Liver (tissue), 9 donors: ENCODE data around the gene PTCRA. TPM values are rescaled to one million over a fixed set of nuclear protein-coding genes. Genes with fewer than 3 reads are reported as not detected.
A peak's percentile ranks its signal among the peaks of the same experiment; 100 is the strongest.

Experiments used
- DNase-seq: peaks from one replicate; pipeline ENCODE4 v3.0.0-alpha.2; 2017; ENCODE audit warnings: low spot score
- H3K27ac ChIP-seq, 2 donors: one replicate each; pipeline ENCODE4 v1.7.0; 2013; ENCODE audit warnings: inconsistent platforms in 2 of 2, low read length in 2 of 2, control low read depth in 1 of 2, low read depth in 1 of 2, mild to moderate bottlenecking in 1 of 2
- H3K27me3 ChIP-seq, 4 donors: one replicate each; pipeline versions ENCODE4 v1.6.1 to v1.7.0; 2013; ENCODE audit warnings: low read length in 3 of 4, inconsistent platforms in 1 of 4, mild to moderate bottlenecking in 1 of 4, moderate library complexity in 1 of 4; ENCODE audit not compliant: control insufficient read depth in 4 of 4, insufficient read depth in 4 of 4
- H3K36me3 ChIP-seq, 4 donors: one replicate each; pipeline versions ENCODE4 v1.6.1 to v1.7.0; 2013; ENCODE audit warnings: low read length in 3 of 4, mild to moderate bottlenecking in 3 of 4, low read depth in 1 of 4, moderate library complexity in 1 of 4; ENCODE audit not compliant: control insufficient read depth in 4 of 4, insufficient read depth in 3 of 4
- H3K4me1 ChIP-seq, 4 donors: one replicate each; pipeline versions ENCODE4 v1.6.1 to v1.7.0; 2013; ENCODE audit warnings: low read length in 3 of 4, mild to moderate bottlenecking in 3 of 4, moderate library complexity in 1 of 4; ENCODE audit not compliant: control insufficient read depth in 4 of 4, insufficient read depth in 4 of 4
- H3K4me3 ChIP-seq, 3 donors: one replicate each; pipeline versions ENCODE4 v1.6.1 to v1.7.0; 2013; ENCODE audit warnings: low read length in 3 of 3, control low read depth in 1 of 3, low read depth in 1 of 3, mild to moderate bottlenecking in 1 of 3
- H3K9ac ChIP-seq, 2 donors: one replicate each; pipeline ENCODE4 v1.7.0; 2013; ENCODE audit warnings: low read length in 2 of 2, mild to moderate bottlenecking in 2 of 2, moderate library complexity in 2 of 2, control low read depth in 1 of 2, low read depth in 1 of 2
- H3K9me3 ChIP-seq, 4 donors: one replicate each; pipeline versions ENCODE4 v1.6.1 to v1.7.0; 2013; ENCODE audit warnings: low read length in 3 of 4; ENCODE audit not compliant: control insufficient read depth in 4 of 4
- ATF3 ChIP-seq: IDR thresholded peaks from 2 replicates; pipeline ENCODE4 v1.6.1; 2016; ENCODE audit warnings: antibody characterized with exemption
- CTCF ChIP-seq: fragments of 150-350 bp; IDR thresholded peaks from 2 replicates; pipeline ENCODE4 v1.5.1; 2017; ENCODE audit warnings: improper control_type of control experiment, low read depth, low read length; ENCODE audit not compliant: missing input control
- EGR1 ChIP-seq, 2 donors: IDR thresholded peaks; 2 replicates each; pipeline ENCODE4 v1.6.1; 2016 to 2018; ENCODE audit warnings: antibody characterized with exemption in 2 of 2, low read depth in 2 of 2
- FOXA1 ChIP-seq: IDR thresholded peaks from 2 replicates; pipeline ENCODE4 v1.6.1; 2016; ENCODE audit warnings: antibody characterized with exemption
- FOXA2 ChIP-seq: IDR thresholded peaks from 2 replicates; pipeline ENCODE4 v1.6.1; 2016; ENCODE audit warnings: antibody characterized with exemption
- GABPA ChIP-seq, 2 donors: IDR thresholded peaks in 1 of 2; conservative IDR thresholded peaks in 1 of 2; 2 replicates each; pipeline ENCODE4 v1.6.1; 2016; ENCODE audit warnings: antibody characterized with exemption in 2 of 2, mild to moderate bottlenecking in 1 of 2, moderate library complexity in 1 of 2
- HNF4A ChIP-seq, 2 donors: conservative IDR thresholded peaks; 2 replicates each; pipeline ENCODE4 v1.6.1; 2016; ENCODE audit warnings: antibody characterized with exemption in 2 of 2, mild to moderate bottlenecking in 2 of 2
- HNF4G ChIP-seq: IDR thresholded peaks from 2 replicates; pipeline ENCODE4 v1.6.1; 2016; ENCODE audit warnings: antibody characterized with exemption
- JUND ChIP-seq, 2 donors: IDR thresholded peaks; 2 replicates each; pipeline ENCODE4 v1.6.1; 2016; ENCODE audit warnings: antibody characterized with exemption in 2 of 2
- MAX ChIP-seq: IDR thresholded peaks from 2 replicates; pipeline ENCODE4 v1.6.1; 2016; ENCODE audit warnings: antibody characterized with exemption
- NR2F2 ChIP-seq: IDR thresholded peaks from 2 replicates; pipeline ENCODE4 v1.6.1; 2016; ENCODE audit warnings: antibody characterized with exemption
- RAD21 ChIP-seq, 2 donors: IDR thresholded peaks; 2 replicates each; pipeline ENCODE4 v1.6.1; 2016; ENCODE audit warnings: antibody characterized with exemption in 2 of 2, mild to moderate bottlenecking in 2 of 2
- REST ChIP-seq: IDR thresholded peaks from 2 replicates; pipeline ENCODE4 v1.6.1; 2016; ENCODE audit warnings: antibody characterized with exemption, mild to moderate bottlenecking
- RXRA ChIP-seq, 2 donors: IDR thresholded peaks; 2 replicates each; pipeline ENCODE4 v1.6.1; 2017 to 2018; ENCODE audit warnings: antibody characterized with exemption in 2 of 2, mild to moderate bottlenecking in 1 of 2
- SP1 ChIP-seq: IDR thresholded peaks from 2 replicates; pipeline ENCODE4 v1.6.1; 2018; ENCODE audit warnings: antibody characterized with exemption, mild to moderate bottlenecking
- TAF1 ChIP-seq: conservative IDR thresholded peaks from 2 replicates; pipeline ENCODE4 v1.6.1; 2016; ENCODE audit warnings: antibody characterized with exemption, mild to moderate bottlenecking
- YY1 ChIP-seq: IDR thresholded peaks from 2 replicates; pipeline ENCODE4 v1.6.1; 2016; ENCODE audit warnings: antibody characterized with exemption, mild to moderate bottlenecking
- ZBTB33 ChIP-seq: IDR thresholded peaks from 2 replicates; pipeline ENCODE4 v1.6.1; 2016; ENCODE audit warnings: antibody characterized with exemption
- WGBS: extraction: QIAGEN DNeasy Blood & Tissue Kit; methylation state at CpG from one replicate; pipeline ENCODE4 v1.1.7; 2013; 5-methylcytosine and 5-hydroxymethylcytosine counted together
- polyA plus RNA-seq, 2 donors: library from polyadenylated mRNA; stranded (reverse) in 1 of 2; unstranded in 1 of 2; fragments of 200-250 nt in 1 of 2; fragments of >200 nt in 1 of 2; fragmentation: Nextera tagmentation in 1 of 2; extraction: Ambion mirVana in 1 of 2; gene quantifications; one replicate each; pipeline versions ENCODE4 v1.2.1 to v1.2.3, GENCODE V29; 2013 to 2015
- total RNA-seq, 2 donors: library from RNA; depleted of rRNA; stranded (reverse); fragments of >200 nt; gene quantifications; one replicate each; pipeline ENCODE4 v1.2.3, GENCODE V29; 2014
- donor health status: healthy.
- donor health status: healthy.
- donor health status: healthy.
- donor health status: healthy.
- donor health status: healthy.

PTCRA gene
- total and polyA plus RNA-seq, 4 donors: 0.63 to 1.1 TPM; not detected in 2

- WGBS: 15% methylated on average over 13 of the region's 13 CpGs
- H3K27ac ChIP-seq: peak overlapping the region; percentile 84 to 94
These were observed 44.0 kb downstream of the PTCRA start for GRCh38 chr6:42959917-42960242.

GRCh38 chr6:42960243-42961019 lies 44.6 kb downstream of the PTCRA start, which contains the start of gene GNMT:
Gene GNMT, plus strand, starts transcription at chr6:42960754. Its CDS starts 14 bp downstream, at chr6:42960768.
- peaks cover 6 to 25% (median 17%) of the 10 kb centered on the region in 4 donors for H3K36me3 ChIP-seq
- TF ChIP-seq HNF4A (conservative IDR thresholded peaks at IDR 0.05) (no peak), MAX (no peak), REST (peak; percentile 22), SP1 (peak; percentile 72), FOXA1 (no peak), CTCF (no peak), FOXA2 (no peak), YY1 (peak; percentile 66), RXRA (IDR thresholded peaks at IDR 0.05) (peak in 1 of 2 donors; percentile 19), RAD21 (IDR thresholded peaks at IDR 0.05) (no peak), ATF3 (no peak), ZBTB33 (no peak), HNF4G (no peak), GABPA (IDR thresholded peaks at IDR 0.05 in 1 of 2, conservative IDR thresholded peaks at IDR 0.05 in 1 of 2) (no peak), JUND (IDR thresholded peaks at IDR 0.05) (no peak), TAF1 (peak; percentile 66), NR2F2 (no peak), EGR1 (IDR thresholded peaks at IDR 0.05; ENCODE audit: low read depth in 2 of 2) (peak in 1 of 2 donors; percentile 11)
- 3% methylated on average over 62 of the region's 62 CpGs for WGBS
- DNase-seq: peak; percentile 66
- H3K27ac ChIP-seq: peak within 1 kb of the TSS; percentile 84 to 94
- peak within 1 kb of the TSS; percentile 69 to 84 (median 80) for H3K4me3 ChIP-seq
- H3K27me3 ChIP-seq: no peaks in the 10 kb centered on the region
- H3K4me1 ChIP-seq: peaks cover 3 to 32% (median 26%) of the 10 kb centered on the region in 4 donors
- peak within 1 kb of the TSS; percentile 8 to 66 for H3K9ac ChIP-seq
- no peaks in the 10 kb centered on the region for H3K9me3 ChIP-seq

More at GRCh38 chr6:42959917-42960242, 44.0 kb downstream of the PTCRA start:
- Histone ChIP-seq H3K4me1 (peaks cover 3 to 32% (median 26%) of the 10 kb centered on the region in 4 donors), H3K27me3 (no peaks in the 10 kb centered on the region), H3K36me3 (peaks cover 6 to 19% (median 14%) of the 10 kb centered on the region in 4 donors), H3K9me3 (no peaks in the 10 kb centered on the region), H3K4me3 (peak overlapping the region; percentile 69 to 84 (median 80)), H3K9ac (peak overlapping the region in 1 of 2 donors; percentile 66)
- TF ChIP-seq RAD21 (IDR thresholded peaks at IDR 0.05) (no peak), TAF1 (no peak)
- DNase-seq: no peak
